SK-N-MC (cell line): ENCODE results near the gene SLC38A1.

Experiments
- EZH2 ChIP-seq: fragments of 200-600 bp; sonication (generic); IDR thresholded peaks from one replicate; pipeline ENCODE4 v1.6.1; 2017; ENCODE audit warnings: antibody characterized with exemption
- FOXP2 ChIP-seq: optimal IDR thresholded peaks from 2 replicates; pipeline ENCODE3; 2011; ENCODE audit warnings: mild to moderate bottlenecking, moderate library complexity; ENCODE audit not compliant: insufficient read depth; ENCODE audit errors: extremely low read length, control extremely low read depth
- POLR2AphosphoS5 ChIP-seq: IDR thresholded peaks from 2 replicates; pipeline ENCODE4 v1.6.1; 2012; ENCODE audit warnings: mild to moderate bottlenecking, low read depth, low read length, borderline replicate concordance

DNA sequence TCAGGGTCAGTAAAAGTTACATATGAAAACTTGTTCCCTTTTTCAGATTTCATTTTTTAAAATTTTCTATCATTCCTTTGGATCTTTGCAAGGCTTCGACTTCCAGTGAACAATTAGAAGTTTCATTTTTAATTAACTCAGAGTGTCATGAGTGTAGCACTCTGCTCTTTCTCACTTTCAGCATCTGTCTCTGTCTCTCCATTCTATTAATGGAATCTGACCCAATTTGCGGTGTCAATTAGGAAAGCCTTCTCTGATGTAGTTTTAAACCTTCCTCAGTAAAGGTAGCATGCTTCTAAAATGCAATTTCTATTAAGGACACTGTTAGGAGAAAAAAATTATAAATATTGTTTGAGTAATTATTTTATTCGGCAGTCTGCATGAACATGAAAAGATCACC is 68.3 kb downstream of the SLC38A1 start:
- TF ChIP-seq POLR2AphosphoS5 (no peak), EZH2 (no peak), FOXP2 (no peak)
